Measurements from ENCODE around the gene LDLRAD4. TPM values are rescaled to one million over a fixed set of nuclear protein-coding genes. Genes with fewer than 3 reads are reported as not detected.

Gene LDLRAD4
- total and polyA plus RNA-seq, 2 experiments from 2014 or later: 0.73 to 1.9 TPM

DNA sequence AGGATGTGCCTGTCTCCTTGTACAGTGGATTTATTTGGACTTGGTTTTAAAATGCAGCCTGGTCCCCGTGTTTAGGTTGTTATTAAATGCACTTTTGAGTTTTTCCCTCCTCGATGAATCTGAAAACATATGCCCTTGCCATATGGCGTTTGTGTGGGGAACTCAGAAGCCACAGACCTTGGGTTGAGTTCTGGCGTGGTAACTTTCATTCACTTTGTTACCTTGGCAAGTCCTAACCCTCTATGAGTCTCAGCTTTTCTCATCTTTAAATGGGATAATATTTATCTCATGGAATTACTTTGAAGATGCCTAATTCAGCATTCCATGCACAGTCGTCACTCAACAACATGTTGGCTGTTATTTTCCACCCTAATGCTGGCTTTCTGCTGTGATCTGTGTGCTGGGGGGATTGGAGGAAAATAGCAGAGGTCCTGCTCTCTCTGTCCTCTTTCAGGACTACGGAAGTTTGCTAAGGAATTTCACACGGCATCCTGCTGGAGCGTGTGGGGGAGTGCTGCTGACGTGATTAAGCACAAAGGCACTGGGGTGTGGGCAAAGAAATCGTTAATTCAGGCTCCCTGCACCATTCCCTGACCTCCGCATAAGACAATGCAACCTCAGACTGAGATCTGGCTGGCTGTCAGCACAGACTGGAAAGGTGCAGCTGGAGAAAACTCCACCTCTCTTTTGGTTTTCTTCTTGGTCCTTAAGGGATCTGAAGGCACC is 61.7 kb downstream of the LDLRAD4 start:
- Histone ChIP-seq H3K9me2 (ENCODE audit: insufficient read depth) (no peaks in the 10 kb centered on the region), H4K20me1 (replicated peaks; ENCODE audit: insufficient read depth) (no peaks in the 10 kb centered on the region), H3K27me3 (ENCODE audit: insufficient read depth) (no peaks in the 10 kb centered on the region), H3K4me2 (no peak overlapping the region), H3F3A (replicated peaks; ENCODE audit: low read depth) (no peaks in the 10 kb centered on the region), H3K36me3 (ENCODE audit: insufficient read depth) (no peaks in the 10 kb centered on the region), H3K27ac (ENCODE audit: low read depth) (no peak overlapping the region), H3K79me2 (replicated peaks; ENCODE audit: insufficient read depth) (no peaks in the 10 kb centered on the region), H3K4me3 (no peak overlapping the region), H3K4me1 (ENCODE audit: insufficient read depth) (no peaks in the 10 kb centered on the region; the same call in 1 of the 2 replicates), H2AFZ (no peak overlapping the region)
- Mint-ChIP-seq H3K9me3 (peaks cover 3% of the 10 kb centered on the region; the same call in 1 of the 3 replicates), H3K27ac (no peak overlapping the region; the same call in 1 of the 2 replicates), H3K4me3 (no peak overlapping the region), H3K27me3 (ENCODE audit: insufficient read depth, low read depth, poor library complexity) (no peaks in the 10 kb centered on the region), H3K4me1 (peaks cover 13% of the 10 kb centered on the region), H3K36me3 (ENCODE audit: low read depth) (no peaks in the 10 kb centered on the region)
- ATAC-seq: peak; percentile 70
- TF ChIP-seq STAT1 (IDR thresholded peaks at IDR 0.05; ENCODE audit: unreplicated experiment) (no peak), CTCF (conservative IDR thresholded peaks at IDR 0.05; ENCODE audit: low read depth in 2 of 2) (no peak), ZNF331 (CRISPR knock-in tag; IDR thresholded peaks at IDR 0.05; ENCODE audit: low read depth) (no peak), CREB1 (CRISPR knock-in tag; IDR thresholded peaks at IDR 0.05; ENCODE audit: low read depth) (no peak), ETS1 (IDR thresholded peaks at IDR 0.05) (no peak), REST (IDR thresholded peaks at IDR 0.05; ENCODE audit: unreplicated experiment) (no peak), ZNF114 (CRISPR knock-in tag; IDR thresholded peaks at IDR 0.05) (no peak), NANOG (IDR thresholded peaks at IDR 0.05; ENCODE audit: borderline replicate concordance) (no peak), POLR2AphosphoS5 (IDR thresholded peaks at IDR 0.05; ENCODE audit: low read depth) (no peak), ZNF462 (CRISPR knock-in tag; IDR thresholded peaks at IDR 0.05) (no peak), EZH2 (IDR thresholded peaks at IDR 0.05; ENCODE audit: low read depth, unreplicated experiment) (no peak), JUNB (IDR thresholded peaks at IDR 0.05; ENCODE audit: unreplicated experiment) (no peak), EZH2phosphoT487 (IDR thresholded peaks at IDR 0.05; ENCODE audit: unreplicated experiment) (no peak)
- DNase-seq (ENCODE audit: low spot score): no peak

Measured in GM23338 (cell line).